Measurements from ENCODE around the gene DNAAF8.
"Not testable (repeated sequence)": the region's sequence is repeated elsewhere in the genome, so short reads cannot be mapped to it uniquely, and the experiment has no call there.

The DNAAF8 gene

GRCh38 chr16:4780235-4780634, 45.9 kb downstream of the DNAAF8 start:
- Mint-ChIP-seq H3K27ac (no peak overlapping the region), H3K27me3 (no peaks in the 10 kb centered on the region), H3K36me3 (ENCODE audit: low read depth) (no peaks in the 10 kb centered on the region), H3K4me1 (ENCODE audit: low read depth) (peaks cover 22% of the 10 kb centered on the region), H3K9me3 (no peaks in the 10 kb centered on the region), H3K4me3 (no peak overlapping the region)
- intact Hi-C loops (cut with micrococcal nuclease): no loop called here

- Mint-ChIP-seq H3K27ac (no peak overlapping the region), H3K4me3 (no peak overlapping the region), H3K27me3 (peaks cover 4% of the 10 kb centered on the region), H3K4me1 (ENCODE audit: low read depth) (peaks cover 20% of the 10 kb centered on the region), H3K9me3 (no peaks in the 10 kb centered on the region), H3K36me3 (ENCODE audit: low read depth) (no peaks in the 10 kb centered on the region)
- intact Hi-C loops (cut with micrococcal nuclease): no loop called here
These were observed 49.1 kb downstream of the DNAAF8 start for GRCh38 chr16:4783251-4783950.

- no peak overlapping the region for H3K27ac Mint-ChIP-seq
- peaks cover 20% of the 10 kb centered on the region for H3K4me1 Mint-ChIP-seq (ENCODE audit: low read depth)
- no peak overlapping the region for H3K4me3 Mint-ChIP-seq
- intact Hi-C loops (cut with micrococcal nuclease): no loop called here
- H3K9me3 Mint-ChIP-seq: no peaks in the 10 kb centered on the region
- no peaks in the 10 kb centered on the region for H3K36me3 Mint-ChIP-seq (ENCODE audit: low read depth)
- H3K27me3 Mint-ChIP-seq: peaks cover 4% of the 10 kb centered on the region
These were observed 49.6 kb downstream of the DNAAF8 start for GRCh38 chr16:4783951-4784336.

- H3K4me3 Mint-ChIP-seq; H3K36me3 Mint-ChIP-seq (ENCODE audit: low read depth); intact Hi-C loops (cut with micrococcal nuclease); H3K9me3 Mint-ChIP-seq; H3K27ac Mint-ChIP-seq; H3K27me3 Mint-ChIP-seq: not testable (repeated sequence)
- H3K4me1 Mint-ChIP-seq (ENCODE audit: low read depth): peaks cover 20% of the 10 kb centered on the region
These were observed 50.2 kb downstream of the DNAAF8 start for GRCh38 chr16:4784444-4784987.

GRCh38 chr16:4785758-4786433, 51.6 kb downstream of the DNAAF8 start:
- no peaks in the 10 kb centered on the region for H3K9me3 Mint-ChIP-seq
- H3K27me3 Mint-ChIP-seq: peaks cover 9% of the 10 kb centered on the region
- no peaks in the 10 kb centered on the region for H3K36me3 Mint-ChIP-seq (ENCODE audit: low read depth)
- H3K4me3 Mint-ChIP-seq: no peak overlapping the region
- H3K4me1 Mint-ChIP-seq (ENCODE audit: low read depth): peaks cover 20% of the 10 kb centered on the region
- no peak overlapping the region for H3K27ac Mint-ChIP-seq
- intact Hi-C loops (cut with micrococcal nuclease): no loop called here

- intact Hi-C loops (cut with micrococcal nuclease): no loop called here
- Mint-ChIP-seq H3K4me1 (ENCODE audit: low read depth) (peaks cover 13% of the 10 kb centered on the region), H3K36me3 (ENCODE audit: low read depth) (no peaks in the 10 kb centered on the region)
These were observed 52.7 kb downstream of the DNAAF8 start for GRCh38 chr16:4787068-4787467.

GRCh38 chr16:4787627-4788482, 53.5 kb downstream of the DNAAF8 start, which contains the start of gene SEPTIN12:
TSS of gene SEPTIN12 (minus strand) at chr16:4788345. CDS start at chr16:4787645, 700 bp downstream.
- Mint-ChIP-seq H3K27me3 (peaks cover 9% of the 10 kb centered on the region), H3K4me1 (ENCODE audit: low read depth) (peaks cover 5% of the 10 kb centered on the region), H3K4me3 (no peak within 1 kb of the TSS), H3K27ac (no peak within 1 kb of the TSS), H3K9me3 (no peaks in the 10 kb centered on the region), H3K36me3 (ENCODE audit: low read depth) (no peaks in the 10 kb centered on the region)
- intact Hi-C loops (cut with micrococcal nuclease): no loop called here

More at GRCh38 chr16:4787068-4787467, 52.7 kb downstream of the DNAAF8 start:
- Mint-ChIP-seq H3K9me3 (no peaks in the 10 kb centered on the region), H3K27ac (no peak overlapping the region), H3K27me3 (peaks cover 9% of the 10 kb centered on the region), H3K4me3 (no peak overlapping the region)

- Mint-ChIP-seq H3K9me3 (no peaks in the 10 kb centered on the region), H3K27ac (no peak overlapping the region), H3K36me3 (ENCODE audit: low read depth) (no peaks in the 10 kb centered on the region), H3K4me3 (no peak overlapping the region), H3K27me3 (peaks cover 9% of the 10 kb centered on the region), H3K4me1 (ENCODE audit: low read depth) (no peaks in the 10 kb centered on the region)
- intact Hi-C loops (cut with micrococcal nuclease): no loop called here
These were observed 54.2 kb downstream of the DNAAF8 start for GRCh38 chr16:4788489-4788889.

- H3K27me3 Mint-ChIP-seq: peaks cover 9% of the 10 kb centered on the region
- H3K27ac Mint-ChIP-seq: no peak overlapping the region
- no peaks in the 10 kb centered on the region for H3K4me1 Mint-ChIP-seq (ENCODE audit: low read depth)
- intact Hi-C loops (cut with micrococcal nuclease): no loop called here
- H3K36me3 Mint-ChIP-seq (ENCODE audit: low read depth): no peaks in the 10 kb centered on the region
- no peaks in the 10 kb centered on the region for H3K9me3 Mint-ChIP-seq
- H3K4me3 Mint-ChIP-seq: no peak overlapping the region
These were observed 54.6 kb downstream of the DNAAF8 start for GRCh38 chr16:4788910-4789309.

GRCh38 chr16:4790261-4790660, 55.9 kb downstream of the DNAAF8 start:
- Mint-ChIP-seq H3K9me3 (no peaks in the 10 kb centered on the region), H3K36me3 (ENCODE audit: low read depth) (peaks cover 4% of the 10 kb centered on the region), H3K27me3 (peaks cover 9% of the 10 kb centered on the region), H3K4me3 (no peak overlapping the region), H3K27ac (no peak overlapping the region), H3K4me1 (ENCODE audit: low read depth) (no peaks in the 10 kb centered on the region)
- intact Hi-C loops (cut with micrococcal nuclease): no loop called here

GRCh38 chr16:4790871-4791270, 56.5 kb downstream of the DNAAF8 start:
- intact Hi-C loops (cut with micrococcal nuclease): no loop called here
- Mint-ChIP-seq H3K27ac (no peak overlapping the region), H3K4me3 (no peak overlapping the region), H3K9me3 (no peaks in the 10 kb centered on the region), H3K27me3 (peaks cover 9% of the 10 kb centered on the region), H3K36me3 (ENCODE audit: low read depth) (peaks cover 10% of the 10 kb centered on the region), H3K4me1 (ENCODE audit: low read depth) (no peaks in the 10 kb centered on the region)

GRCh38 chr16:4792951-4793513, 58.7 kb downstream of the DNAAF8 start:
- H3K27me3 Mint-ChIP-seq: peaks cover 6% of the 10 kb centered on the region
- intact Hi-C loops (cut with micrococcal nuclease): no loop called here
- H3K4me3 Mint-ChIP-seq: no peak overlapping the region
- no peaks in the 10 kb centered on the region for H3K4me1 Mint-ChIP-seq (ENCODE audit: low read depth)
- no peaks in the 10 kb centered on the region for H3K9me3 Mint-ChIP-seq
- peaks cover 31% of the 10 kb centered on the region for H3K36me3 Mint-ChIP-seq (ENCODE audit: low read depth)
- H3K27ac Mint-ChIP-seq: no peak overlapping the region

- peaks cover 54% of the 10 kb centered on the region for H3K36me3 Mint-ChIP-seq (ENCODE audit: low read depth)
- intact Hi-C loops (cut with micrococcal nuclease): no loop called here
- H3K27ac Mint-ChIP-seq: no peak within 1 kb of the TSS
- H3K9me3 Mint-ChIP-seq: no peaks in the 10 kb centered on the region
- no peak within 1 kb of the TSS for H3K4me3 Mint-ChIP-seq
- H3K4me1 Mint-ChIP-seq (ENCODE audit: low read depth): peaks cover 18% of the 10 kb centered on the region
- no peaks in the 10 kb centered on the region for H3K27me3 Mint-ChIP-seq
These were observed 61.0 kb downstream of the DNAAF8 start, which contains the start of gene SMIM22 for GRCh38 chr16:4795181-4795827. TSS of gene SMIM22 (plus strand) at chr16:4795369. CDS start at chr16:4795735, 366 bp downstream.

Measured in dendritic cell treated with granulocyte-macrophage colony-stimulating factor and Interleukin-4, amounts not matched to agents 40 ng/mL and 50 ng/mL, for 4 days (primary cell).